Fibroblast of mammary gland (primary cell): ENCODE measurements around the gene PRPH.

Source experiments
- DNase-seq: peaks from one replicate; pipeline ENCODE4 v3.0.0-alpha.2; 2010; ENCODE audit warnings: low read depth
- H3K4me3 ChIP-seq: 2 replicates; pipeline ENCODE4 v1.5.1; 2011; ENCODE audit warnings: low read depth, mild to moderate bottlenecking, low read length, moderate library complexity; ENCODE audit not compliant: control insufficient read depth
- TF ChIP-seq, protein P1 (sequence below): conservative IDR thresholded peaks from 2 replicates; pipeline ENCODE4 v1.5.1; 2011; ENCODE audit warnings: low read depth, low read length, inconsistent platforms; ENCODE audit not compliant: control insufficient read depth, insufficient read depth

PRPH gene

DNA sequence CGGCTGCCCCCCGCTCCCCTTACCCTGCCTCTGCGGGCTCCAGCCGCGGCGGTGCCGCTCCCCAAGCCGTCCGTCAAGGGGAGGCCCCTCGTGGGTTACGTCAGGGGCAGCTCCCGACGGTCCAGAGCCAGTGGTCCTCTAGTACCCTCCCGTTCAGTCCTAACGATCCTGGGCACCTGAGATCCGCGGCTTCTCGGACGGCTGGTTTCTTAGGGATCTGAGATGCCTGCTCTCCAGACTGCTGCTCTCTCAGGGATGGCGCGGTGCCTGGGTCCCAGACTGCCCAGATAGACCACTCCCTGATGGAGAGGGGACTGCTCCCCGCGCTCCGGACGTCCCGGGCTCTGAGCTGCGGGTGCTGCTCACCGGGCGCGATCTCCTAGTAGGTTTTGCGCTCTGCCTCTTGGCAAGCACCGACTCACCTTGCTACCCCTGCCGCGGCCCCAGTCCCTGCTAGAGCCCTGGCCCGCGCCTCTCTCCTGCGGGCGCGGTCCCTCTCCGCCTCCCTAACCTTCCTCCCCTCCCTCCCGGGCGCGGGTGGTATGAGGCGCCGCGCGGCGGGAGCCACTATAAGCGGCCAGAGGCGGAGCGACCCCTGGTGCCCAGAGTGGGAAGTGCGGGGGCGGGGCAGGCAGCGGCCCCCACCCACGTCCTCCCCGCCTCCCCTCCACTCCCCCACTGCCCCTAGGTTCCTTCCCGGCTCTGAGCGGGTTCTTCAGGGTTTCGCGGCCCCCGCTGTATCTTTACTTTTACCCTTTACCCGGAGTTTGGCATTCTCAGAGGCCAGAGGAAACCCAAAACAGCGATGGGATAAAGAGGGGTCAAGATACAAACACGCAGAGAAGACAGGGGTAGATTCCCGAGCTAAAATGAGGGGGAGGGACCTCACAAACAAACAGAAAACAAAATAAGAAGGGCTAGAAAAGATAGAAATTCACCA, 42.0 kb downstream of the PRPH start, which contains the start of gene C1QL4:
TSS of gene C1QL4 (minus strand) at position 544 of the 940 bp plus-strand sequence. CDS start 711 bp downstream, outside the sequence.
- DNase-seq = peak; percentile 48
- H3K4me3 ChIP-seq = peak within 1 kb of the TSS; percentile 37
- TF ChIP-seq, protein P1, sequence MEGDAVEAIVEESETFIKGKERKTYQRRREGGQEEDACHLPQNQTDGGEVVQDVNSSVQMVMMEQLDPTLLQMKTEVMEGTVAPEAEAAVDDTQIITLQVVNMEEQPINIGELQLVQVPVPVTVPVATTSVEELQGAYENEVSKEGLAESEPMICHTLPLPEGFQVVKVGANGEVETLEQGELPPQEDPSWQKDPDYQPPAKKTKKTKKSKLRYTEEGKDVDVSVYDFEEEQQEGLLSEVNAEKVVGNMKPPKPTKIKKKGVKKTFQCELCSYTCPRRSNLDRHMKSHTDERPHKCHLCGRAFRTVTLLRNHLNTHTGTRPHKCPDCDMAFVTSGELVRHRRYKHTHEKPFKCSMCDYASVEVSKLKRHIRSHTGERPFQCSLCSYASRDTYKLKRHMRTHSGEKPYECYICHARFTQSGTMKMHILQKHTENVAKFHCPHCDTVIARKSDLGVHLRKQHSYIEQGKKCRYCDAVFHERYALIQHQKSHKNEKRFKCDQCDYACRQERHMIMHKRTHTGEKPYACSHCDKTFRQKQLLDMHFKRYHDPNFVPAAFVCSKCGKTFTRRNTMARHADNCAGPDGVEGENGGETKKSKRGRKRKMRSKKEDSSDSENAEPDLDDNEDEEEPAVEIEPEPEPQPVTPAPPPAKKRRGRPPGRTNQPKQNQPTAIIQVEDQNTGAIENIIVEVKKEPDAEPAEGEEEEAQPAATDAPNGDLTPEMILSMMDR = peak; percentile 66

DNA sequence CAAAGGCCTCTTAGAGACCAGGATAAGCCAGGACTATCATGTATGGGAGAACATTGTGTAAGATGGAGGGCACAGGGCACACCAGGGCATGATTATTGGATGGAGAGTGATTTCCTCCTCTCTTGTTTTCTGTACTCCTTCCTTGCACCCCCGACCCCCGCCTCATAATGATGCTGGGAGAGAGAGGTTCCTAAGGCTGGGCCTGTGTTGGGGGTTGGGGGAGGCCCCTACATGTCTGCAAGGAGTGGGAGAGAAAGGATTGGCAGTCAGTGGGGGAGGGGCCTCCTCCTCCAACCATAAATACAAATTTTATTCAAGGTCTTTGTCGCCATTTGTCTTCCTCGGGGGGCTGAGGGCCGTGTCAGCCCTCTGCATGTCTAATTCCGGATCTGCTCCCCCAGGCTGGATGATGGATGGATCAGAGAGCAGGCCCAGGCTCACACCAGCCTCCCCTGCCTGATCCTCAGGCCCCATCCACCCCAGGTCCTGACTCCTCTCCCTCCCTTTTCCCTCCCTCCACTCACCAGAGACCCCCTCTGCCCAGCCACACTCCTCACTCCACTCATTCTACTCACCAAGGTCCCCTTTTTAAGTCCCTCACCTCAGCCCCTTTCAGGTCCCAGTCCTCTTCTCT, 44.0 kb downstream of the PRPH start:
- TF ChIP-seq, protein P1 = no peak
- DNase-seq = no peak
- H3K4me3 ChIP-seq = no peak overlapping the region

DNA sequence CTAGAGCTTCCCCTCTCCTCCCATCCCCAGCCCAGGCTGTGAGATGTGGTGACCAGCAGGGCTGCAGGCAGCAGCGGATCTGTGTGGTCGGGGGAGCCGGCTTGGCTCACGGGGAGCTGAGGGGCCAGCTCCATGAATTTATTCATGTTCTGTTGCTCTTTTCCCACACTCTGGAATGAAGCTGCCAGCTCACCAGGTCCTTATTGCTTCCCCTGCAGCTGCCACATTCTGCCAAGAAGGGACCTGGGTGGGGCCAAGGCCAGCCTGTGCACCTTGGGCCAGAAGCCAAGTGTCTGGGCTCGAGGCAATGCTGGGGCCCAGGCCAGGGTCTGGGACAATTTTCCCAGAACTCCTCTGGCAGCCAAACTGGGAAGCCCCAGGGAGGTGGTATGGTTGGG, 44.5 kb downstream of the PRPH start:
- DNase-seq = no peak
- no peak overlapping the region for H3K4me3 ChIP-seq
- TF ChIP-seq, protein P1 = no peak

DNA sequence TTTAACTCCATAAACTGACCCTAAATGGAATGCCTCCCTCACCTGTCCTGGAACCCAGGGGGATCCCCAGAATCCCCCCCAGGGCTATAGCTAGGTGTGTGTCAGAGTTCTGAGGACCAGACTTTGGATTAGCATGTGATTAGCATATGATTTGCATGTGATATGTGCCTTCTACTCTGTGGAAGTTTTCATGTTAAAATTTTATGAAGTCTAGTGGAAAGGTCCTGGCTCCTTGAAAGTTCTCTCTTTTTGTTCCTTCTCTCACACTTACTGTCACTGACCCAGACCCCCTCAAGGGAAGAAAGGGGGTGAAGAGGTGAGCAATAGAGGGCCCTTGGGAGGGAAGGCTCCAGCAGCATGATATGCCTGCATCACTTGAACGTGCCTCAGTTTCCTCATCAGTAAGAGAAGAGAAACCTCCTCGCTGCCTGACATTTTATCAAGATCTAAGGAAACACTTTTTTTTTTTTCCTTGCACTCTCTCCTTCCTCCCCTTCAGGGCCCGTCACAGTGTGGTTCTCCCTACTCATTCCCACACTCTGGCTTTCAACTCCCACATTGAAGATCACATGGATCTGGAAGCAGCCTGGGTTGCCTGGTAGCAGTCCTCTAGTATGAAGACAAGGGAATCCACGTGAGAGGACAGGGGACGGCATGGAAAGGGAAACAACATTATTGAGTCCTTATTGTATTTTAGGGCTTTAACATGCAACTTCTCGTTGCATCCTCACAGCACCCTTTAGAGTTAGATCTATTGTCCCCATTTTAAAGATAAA, 45.3 kb downstream of the PRPH start:
- no peak overlapping the region for H3K4me3 ChIP-seq
- TF ChIP-seq, protein P1 = no peak
- DNase-seq = no peak

DNA sequence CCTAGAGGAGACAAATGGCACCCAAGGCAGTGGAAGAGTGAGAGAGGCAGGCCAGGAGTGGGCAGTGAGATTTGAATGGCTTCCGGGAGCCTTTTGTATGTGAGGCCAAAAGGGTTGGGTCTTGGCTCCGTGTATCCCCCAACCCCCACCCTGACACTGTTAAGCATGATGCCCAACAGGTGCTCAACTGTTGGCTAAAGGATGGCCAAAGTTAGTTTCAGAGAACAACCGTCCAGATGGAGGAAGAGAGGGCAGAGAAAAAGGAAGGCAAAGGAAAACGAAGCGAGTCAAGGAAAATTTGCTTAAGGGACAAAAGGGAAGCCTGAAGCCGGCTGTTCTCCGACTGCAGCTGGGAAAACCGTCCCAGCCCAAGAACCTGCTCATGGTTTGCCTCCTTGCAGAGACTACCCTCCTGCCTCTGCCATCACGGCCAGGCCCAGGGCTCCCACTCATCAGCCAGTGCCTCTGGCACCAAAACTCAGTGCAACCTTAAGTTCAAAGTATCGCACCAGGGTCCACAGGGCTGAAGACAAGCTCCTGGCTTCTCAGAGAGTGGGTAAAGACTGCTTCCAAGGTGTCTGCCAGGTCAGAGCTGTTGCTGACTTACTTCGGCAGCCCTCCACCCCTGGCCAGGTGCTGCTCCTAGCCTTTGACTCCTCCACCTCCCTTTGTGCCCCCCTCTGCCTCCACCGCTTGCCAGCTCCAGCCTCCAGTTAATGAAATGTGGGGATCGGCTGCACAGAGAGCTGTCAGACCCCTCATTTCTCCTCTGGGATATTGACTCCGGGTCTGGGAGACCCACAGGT, 46.2 kb downstream of the PRPH start:
- no peak for DNase-seq
- TF ChIP-seq, protein P1 = no peak
- H3K4me3 ChIP-seq = no peak overlapping the region

DNA sequence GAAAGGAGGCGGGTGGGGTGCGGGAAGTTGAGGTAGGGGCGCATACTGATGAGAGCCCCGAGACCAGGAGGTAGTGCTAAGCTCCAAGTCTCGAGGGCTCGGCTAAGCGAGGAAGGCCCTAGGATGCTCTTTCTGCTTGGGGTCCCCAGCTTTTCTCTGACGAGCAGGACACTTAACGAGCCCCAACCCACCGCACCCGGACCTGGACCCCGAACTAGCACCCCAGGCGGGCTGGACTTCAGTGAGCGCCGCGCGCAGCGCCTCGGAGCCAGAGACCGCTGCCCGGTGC, 46.8 kb downstream of the PRPH start:
- H3K4me3 ChIP-seq = no peak overlapping the region

More for the DNA sequence above, 46.8 kb downstream of the PRPH start:
- no peak for DNase-seq
- TF ChIP-seq, protein P1 = no peak
